Subcutaneous abdominal adipose tissue (tissue), 5 donors: Measurements from ENCODE around the gene METTL1.
A peak's percentile ranks its signal among the peaks of the same experiment; 100 is the strongest.

Experiments used
- H3K27ac ChIP-seq: one replicate; pipeline ENCODE4 v1.7.0; 2013; ENCODE audit warnings: low read depth, mild to moderate bottlenecking, inconsistent platforms, low read length, moderate library complexity
- H3K27me3 ChIP-seq, 5 donors: one replicate each; pipeline ENCODE4 v1.7.0; 2013; ENCODE audit warnings: low read length in 5 of 5, inconsistent platforms in 1 of 5; ENCODE audit not compliant: control insufficient read depth in 5 of 5, insufficient read depth in 4 of 5
- H3K36me3 ChIP-seq, 5 donors: one replicate each; pipeline ENCODE4 v1.7.0; 2013; ENCODE audit warnings: low read length in 5 of 5; ENCODE audit not compliant: control insufficient read depth in 5 of 5, insufficient read depth in 5 of 5
- H3K4me1 ChIP-seq, 5 donors: one replicate each; pipeline ENCODE4 v1.7.0; 2013; ENCODE audit warnings: low read length in 5 of 5, mild to moderate bottlenecking in 3 of 5, moderate library complexity in 1 of 5; ENCODE audit not compliant: control insufficient read depth in 5 of 5, insufficient read depth in 5 of 5
- H3K4me3 ChIP-seq, 5 donors: one replicate each; pipeline ENCODE4 v1.7.0; 2013; ENCODE audit warnings: low read length in 5 of 5, low read depth in 1 of 5
- H3K9ac ChIP-seq, 5 donors: one replicate each; pipeline ENCODE4 v1.7.0; 2013; ENCODE audit warnings: low read length in 5 of 5, mild to moderate bottlenecking in 4 of 5, moderate library complexity in 3 of 5
- H3K9me3 ChIP-seq, 5 donors: one replicate each; pipeline ENCODE4 v1.7.0; 2013; ENCODE audit warnings: low read length in 5 of 5; ENCODE audit not compliant: control insufficient read depth in 5 of 5
- donor health status: healthy.
- donor health status: healthy.
- donor health status: healthy.
- donor health status: healthy.
- donor health status: healthy.

Gene METTL1

GRCh38 chr12:57772429-57773322 lies 771 bp upstream of the METTL1 start, which contains the start of gene EEF1AKMT3:
TSS of gene EEF1AKMT3 (plus strand) at chr12:57772614. CDS start at chr12:57772725, 111 bp downstream.
- Histone ChIP-seq H3K27ac (peak within 1 kb of the TSS; percentile 97), H3K4me3 (peak within 1 kb of the TSS; percentile 90 to 98 (median 96)), H3K9me3 (no peaks in the 10 kb centered on the region), H3K36me3 (peaks cover 3 to 27% (median 18%) of the 10 kb centered on the region in 5 donors), H3K9ac (peak within 1 kb of the TSS; percentile 63 to 97 (median 88)), H3K4me1 (peaks cover 2 to 28% (median 26%) of the 10 kb centered on the region in 5 donors), H3K27me3 (peaks cover 0 to 3% (median 0%) of the 10 kb centered on the region in 5 donors)

GRCh38 chr12:57771236-57771872 lies 551 bp downstream of the METTL1 start:
- Histone ChIP-seq H3K36me3 (peaks cover 3 to 27% (median 18%) of the 10 kb centered on the region in 5 donors), H3K9ac (peak overlapping the region; percentile 56 to 97 (median 88)), H3K9me3 (no peaks in the 10 kb centered on the region), H3K4me1 (peaks cover 2 to 33% (median 32%) of the 10 kb centered on the region in 5 donors), H3K4me3 (peak overlapping the region; percentile 81 to 97 (median 94)), H3K27me3 (peaks cover 8 to 16% (median 13%) of the 10 kb centered on the region in 5 donors), H3K27ac (peak overlapping the region; percentile 97)

DNA sequence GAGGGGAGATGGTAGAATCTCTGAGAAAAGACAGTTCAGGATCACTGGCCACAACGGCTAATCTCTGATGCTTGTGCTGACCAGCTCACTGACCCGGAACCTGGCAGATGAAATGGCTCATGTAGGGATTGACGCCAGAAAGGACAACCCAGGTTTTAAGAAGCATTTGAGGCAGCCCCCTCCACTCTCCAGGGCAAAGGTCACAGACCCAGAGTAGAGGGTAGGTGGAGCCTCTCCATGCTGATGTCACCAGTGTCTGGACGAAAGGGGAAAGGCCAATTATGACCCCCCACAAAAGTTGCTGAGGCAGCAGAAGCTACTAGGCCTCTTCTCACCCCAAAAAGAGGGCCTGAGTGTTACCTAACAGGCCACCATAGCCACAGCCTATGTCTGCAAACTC lies 1.2 kb downstream of the METTL1 start:
- Histone ChIP-seq H3K27ac (no peak overlapping the region), H3K27me3 (peaks cover 14 to 22% (median 19%) of the 10 kb centered on the region in 5 donors), H3K9me3 (no peaks in the 10 kb centered on the region), H3K36me3 (peaks cover 3 to 23% (median 18%) of the 10 kb centered on the region in 5 donors), H3K9ac (no peak overlapping the region), H3K4me3 (peak overlapping the region in 1 of 5 donors; percentile 96), H3K4me1 (peaks cover 2 to 40% (median 38%) of the 10 kb centered on the region in 5 donors)

DNA sequence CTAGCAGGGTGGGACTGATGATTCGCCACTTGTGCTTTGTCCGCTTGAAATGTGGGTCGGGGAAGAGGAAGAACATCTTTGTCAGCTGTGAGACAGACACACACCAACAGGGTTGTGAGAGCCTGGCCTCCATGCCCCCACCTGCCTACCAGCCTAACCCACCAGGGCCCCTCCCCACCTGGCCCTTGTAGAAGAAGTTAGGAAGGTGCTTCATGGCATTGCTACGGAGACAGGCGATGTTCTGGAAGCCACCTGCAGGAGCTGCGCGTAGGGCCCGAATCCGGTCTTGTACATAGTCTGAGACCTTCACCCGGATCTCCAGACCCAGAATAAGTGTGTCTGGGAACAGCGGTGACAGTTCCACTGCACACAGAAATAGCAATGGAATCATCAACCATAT lies 2.3 kb downstream of the METTL1 start:
- H3K9me3 ChIP-seq, result no peaks in the 10 kb centered on the region
- H3K36me3 ChIP-seq, result peaks cover 3 to 19% (median 15%) of the 10 kb centered on the region in 5 donors
- peaks cover 4 to 51% (median 50%) of the 10 kb centered on the region in 5 donors for H3K4me1 ChIP-seq
- H3K27me3 ChIP-seq, result peaks cover 23 to 33% (median 31%) of the 10 kb centered on the region in 5 donors
- no peak overlapping the region for H3K4me3 ChIP-seq
- no peak overlapping the region for H3K27ac ChIP-seq
- H3K9ac ChIP-seq, result no peak overlapping the region

GRCh38 chr12:57767876-57768275 lies 4.0 kb downstream of the METTL1 start:
- Histone ChIP-seq H3K9ac (no peak overlapping the region), H3K4me1 (peaks cover 4 to 47% (median 44%) of the 10 kb centered on the region in 5 donors), H3K27me3 (peaks cover 38 to 45% (median 43%) of the 10 kb centered on the region in 5 donors), H3K36me3 (peaks cover 3 to 19% (median 15%) of the 10 kb centered on the region in 5 donors), H3K9me3 (no peaks in the 10 kb centered on the region), H3K27ac (no peak overlapping the region), H3K4me3 (no peak overlapping the region)

DNA sequence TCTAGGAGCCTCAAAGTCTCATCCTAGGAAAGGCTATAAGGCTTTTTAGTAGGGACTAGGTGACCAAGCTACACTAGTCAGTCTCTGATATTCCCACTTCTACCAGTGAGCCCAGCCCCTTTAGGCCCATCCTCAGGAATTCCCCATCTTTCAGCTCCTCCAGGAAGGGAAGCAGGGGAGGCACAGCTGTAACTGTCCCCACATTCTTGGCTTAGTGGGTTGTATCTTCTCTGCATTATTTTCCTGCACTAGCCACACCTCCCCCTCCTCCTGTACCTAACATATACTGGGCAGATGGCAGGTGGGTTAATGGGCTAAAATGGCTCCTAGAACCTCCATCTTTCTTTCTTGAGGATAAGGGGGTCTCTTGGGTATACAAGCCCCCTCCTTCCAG lies 4.6 kb downstream of the METTL1 start:
- Histone ChIP-seq H3K4me3 (no peak overlapping the region), H3K9me3 (no peaks in the 10 kb centered on the region), H3K4me1 (peaks cover 4 to 44% (median 38%) of the 10 kb centered on the region in 5 donors), H3K36me3 (peaks cover 3 to 19% (median 15%) of the 10 kb centered on the region in 5 donors), H3K27ac (no peak overlapping the region), H3K9ac (no peak overlapping the region), H3K27me3 (peaks cover 38 to 46% (median 45%) of the 10 kb centered on the region in 5 donors)

DNA sequence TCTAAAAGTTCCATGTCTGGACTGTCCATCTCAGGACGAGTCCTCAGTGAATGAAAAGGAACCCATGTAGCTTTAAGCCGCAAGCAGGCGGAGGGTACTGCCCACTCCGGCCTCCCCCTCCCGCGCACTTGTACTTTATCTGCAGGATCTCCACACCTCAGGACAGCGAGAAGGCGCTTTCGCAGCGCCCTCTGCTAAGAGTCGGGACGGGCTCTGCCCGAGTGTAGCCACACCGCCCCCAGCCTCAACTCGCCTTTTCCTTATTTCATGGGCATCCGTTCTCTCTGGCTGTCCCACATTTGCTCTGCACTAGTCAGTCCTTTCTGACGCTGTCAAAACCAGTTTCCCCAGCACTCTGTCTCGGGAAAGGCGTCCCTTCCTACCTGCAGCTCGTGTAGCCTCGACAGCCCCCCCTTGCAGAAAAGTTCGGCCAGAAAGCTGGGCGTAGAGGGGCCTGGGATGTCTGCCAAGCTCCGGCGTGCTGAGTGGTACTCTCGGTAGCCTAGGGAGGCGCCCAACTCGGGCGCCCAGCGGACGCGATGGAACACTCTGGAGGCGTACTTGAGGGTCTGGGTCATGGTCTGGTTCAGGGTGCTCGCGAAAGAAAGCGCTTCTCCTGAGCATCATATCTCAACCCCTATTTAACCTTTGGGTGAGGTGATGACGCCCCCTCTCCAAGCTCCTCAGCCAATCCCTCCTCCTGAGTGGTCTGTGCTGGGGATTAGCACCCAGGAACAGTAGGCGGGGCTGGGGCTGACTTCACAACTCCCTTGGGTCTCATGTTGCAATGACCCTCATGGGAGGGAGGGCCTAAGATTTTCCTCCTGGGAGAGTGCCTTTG lies 5.2 kb downstream of the METTL1 start, which contains the start of gene CYP27B1:
TSS of gene CYP27B1 (minus strand) at position 615 of the 841 bp plus-strand sequence. CDS start at position 578, 37 bp downstream.
- Histone ChIP-seq H3K9ac (no peak within 1 kb of the TSS), H3K9me3 (no peaks in the 10 kb centered on the region), H3K27ac (no peak within 1 kb of the TSS), H3K4me3 (peak within 1 kb of the TSS in 4 of 5 donors; percentile 1 to 35 (median 20)), H3K27me3 (peaks cover 38 to 46% (median 45%) of the 10 kb centered on the region in 5 donors), H3K4me1 (peaks cover 4 to 38% (median 34%) of the 10 kb centered on the region in 5 donors), H3K36me3 (peaks cover 3 to 19% (median 15%) of the 10 kb centered on the region in 5 donors)

DNA sequence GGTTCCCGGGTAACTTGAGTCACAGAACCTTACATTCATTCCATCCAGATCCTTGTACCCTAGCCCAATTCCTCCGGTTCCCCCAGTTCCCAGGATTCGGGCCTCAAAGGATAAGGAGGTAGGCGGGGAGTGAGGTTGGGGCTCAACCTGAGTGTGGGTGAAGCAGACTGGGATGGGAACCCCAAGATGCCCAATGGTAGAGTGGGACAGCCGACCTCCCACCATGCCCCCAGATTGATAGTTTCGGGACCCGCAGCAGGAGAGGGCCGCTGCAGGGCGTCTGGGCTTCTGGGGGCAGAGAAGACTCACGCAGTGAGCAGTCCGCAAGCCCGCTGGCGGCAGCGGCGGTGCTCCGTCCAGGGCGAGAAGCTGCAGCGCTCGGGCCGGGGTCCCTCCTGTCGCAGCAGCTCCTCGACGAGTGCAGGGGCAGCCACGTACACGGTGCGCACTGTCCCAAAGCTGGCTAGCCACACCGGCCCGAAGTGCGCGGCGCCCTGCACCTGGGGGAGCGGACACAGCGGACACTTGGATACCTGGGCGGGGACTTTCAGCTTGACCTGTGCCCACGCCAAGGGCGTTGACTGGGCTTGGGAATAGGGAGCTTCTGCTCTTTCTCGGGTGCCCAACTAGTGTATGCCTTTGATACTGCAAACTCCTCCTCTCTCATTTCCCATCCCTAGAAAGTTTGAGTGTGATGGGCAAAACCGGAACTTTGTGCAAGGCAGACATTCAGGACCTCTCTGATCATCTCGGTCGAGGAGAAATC lies 6.0 kb downstream of the METTL1 start:
- H3K27ac ChIP-seq, result no peak overlapping the region
- peaks cover 38 to 46% (median 45%) of the 10 kb centered on the region in 5 donors for H3K27me3 ChIP-seq
- peak overlapping the region in 1 of 5 donors; percentile 18 for H3K9ac ChIP-seq
- H3K4me3 ChIP-seq, result peak overlapping the region in 4 of 5 donors; percentile 22 to 59 (median 44)
- peaks cover 3 to 19% (median 15%) of the 10 kb centered on the region in 5 donors for H3K36me3 ChIP-seq
- H3K9me3 ChIP-seq, result no peaks in the 10 kb centered on the region
- peaks cover 2 to 30% (median 26%) of the 10 kb centered on the region in 5 donors for H3K4me1 ChIP-seq
